Suprapubic skin (tissue), 4 donors: ENCODE results near the gene ARL5B. TPM values are rescaled to one million over a fixed set of nuclear protein-coding genes. Genes with fewer than 3 reads are reported as not detected.

Experiments used
- DNase-seq, 2 donors: peaks; one replicate each; pipeline ENCODE4 v3.0.0-alpha.2; 2019; ENCODE audit warnings: low spot score in 2 of 2
- H3K27ac ChIP-seq: fragments of 200-600 bp; sonication (generic); one replicate; pipeline ENCODE4 v1.5.1; 2019
- H3K27me3 ChIP-seq: fragments of 200-600 bp; sonication (generic); one replicate; pipeline ENCODE4 v1.5.1; 2019
- H3K36me3 ChIP-seq: fragments of 200-600 bp; sonication (generic); one replicate; pipeline ENCODE4 v1.5.1; 2019
- H3K4me1 ChIP-seq: fragments of 200-600 bp; sonication (generic); one replicate; pipeline ENCODE4 v1.5.1; 2019
- H3K4me3 ChIP-seq: fragments of 200-600 bp; sonication (generic); one replicate; pipeline ENCODE4 v1.5.1; 2019; ENCODE audit warnings: mild to moderate bottlenecking
- H3K9me3 ChIP-seq: fragments of 200-600 bp; sonication (generic); one replicate; pipeline ENCODE4 v1.5.1; 2019
- EP300 ChIP-seq: sonication (generic); formaldehyde crosslinking; IDR thresholded peaks from one replicate; pipeline ENCODE4 v1.6.1; 2017; ENCODE audit warnings: antibody characterized with exemption
- POLR2A ChIP-seq, 2 donors: fragments of 450-650 bp; IDR thresholded peaks; one replicate each; pipeline ENCODE4 v1.6.1; 2017; ENCODE audit warnings: antibody characterized with exemption in 2 of 2, mild to moderate bottlenecking in 2 of 2, moderate library complexity in 2 of 2
- POLR2AphosphoS5 ChIP-seq, 3 donors: sonication (generic); formaldehyde crosslinking; IDR thresholded peaks; one replicate each; pipeline ENCODE4 v1.6.1; 2017; ENCODE audit warnings: antibody characterized with exemption in 3 of 3
- WGBS: methylation state at CpG from one replicate; pipeline ENCODE4 v1.1.5; 2018; 5-methylcytosine and 5-hydroxymethylcytosine counted together
- total RNA-seq, 4 donors: library from RNA; depleted of rRNA; stranded (reverse); fragments of >200 nt; gene quantifications; one replicate each; pipeline ENCODE4 v1.1.0, GENCODE V29; 2016
- TF ChIP-seq, protein P1 (sequence below), 2 donors: fragments of 200-600 bp in 1 of 2; fragments of 450-650 bp in 1 of 2; sonication (generic) in 1 of 2; IDR thresholded peaks; one replicate each; pipeline ENCODE4 v1.5.1; 2016 to 2019; ENCODE audit warnings: antibody characterized with exemption in 2 of 2, mild to moderate bottlenecking in 1 of 2, moderate library complexity in 1 of 2

ARL5B gene
- total RNA-seq, 4 donors from 2014 or later = 11.8 to 17.9 (median 14.5) TPM

DNA sequence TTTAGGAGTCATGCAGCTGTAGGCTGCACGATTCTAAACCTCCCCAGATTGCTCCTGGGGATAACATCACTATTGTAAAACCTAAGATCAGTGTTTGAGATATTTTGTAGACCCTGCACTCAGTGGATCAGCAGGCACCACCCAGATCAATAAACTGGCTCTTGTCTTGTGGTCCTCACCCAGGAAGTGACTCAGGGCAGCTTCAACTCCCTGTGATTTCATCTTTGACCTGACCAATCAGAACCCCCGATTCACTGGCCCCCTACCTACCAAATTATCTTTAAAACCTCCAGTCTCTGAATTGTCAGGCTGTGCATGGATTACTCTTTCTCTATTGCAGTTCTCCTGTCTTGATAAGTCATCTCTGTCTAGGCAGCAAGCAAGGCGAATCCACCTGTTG is 25.7 kb downstream of the ARL5B start:
- TF ChIP-seq, protein P1, sequence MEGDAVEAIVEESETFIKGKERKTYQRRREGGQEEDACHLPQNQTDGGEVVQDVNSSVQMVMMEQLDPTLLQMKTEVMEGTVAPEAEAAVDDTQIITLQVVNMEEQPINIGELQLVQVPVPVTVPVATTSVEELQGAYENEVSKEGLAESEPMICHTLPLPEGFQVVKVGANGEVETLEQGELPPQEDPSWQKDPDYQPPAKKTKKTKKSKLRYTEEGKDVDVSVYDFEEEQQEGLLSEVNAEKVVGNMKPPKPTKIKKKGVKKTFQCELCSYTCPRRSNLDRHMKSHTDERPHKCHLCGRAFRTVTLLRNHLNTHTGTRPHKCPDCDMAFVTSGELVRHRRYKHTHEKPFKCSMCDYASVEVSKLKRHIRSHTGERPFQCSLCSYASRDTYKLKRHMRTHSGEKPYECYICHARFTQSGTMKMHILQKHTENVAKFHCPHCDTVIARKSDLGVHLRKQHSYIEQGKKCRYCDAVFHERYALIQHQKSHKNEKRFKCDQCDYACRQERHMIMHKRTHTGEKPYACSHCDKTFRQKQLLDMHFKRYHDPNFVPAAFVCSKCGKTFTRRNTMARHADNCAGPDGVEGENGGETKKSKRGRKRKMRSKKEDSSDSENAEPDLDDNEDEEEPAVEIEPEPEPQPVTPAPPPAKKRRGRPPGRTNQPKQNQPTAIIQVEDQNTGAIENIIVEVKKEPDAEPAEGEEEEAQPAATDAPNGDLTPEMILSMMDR (IDR thresholded peaks at IDR 0.05) = no peak
- no peak for TF ChIP-seq EP300
- TF ChIP-seq POLR2AphosphoS5 (IDR thresholded peaks at IDR 0.05) = no peak
- TF ChIP-seq POLR2A (IDR thresholded peaks at IDR 0.05) = no peak
- DNase-seq = no peak

DNA sequence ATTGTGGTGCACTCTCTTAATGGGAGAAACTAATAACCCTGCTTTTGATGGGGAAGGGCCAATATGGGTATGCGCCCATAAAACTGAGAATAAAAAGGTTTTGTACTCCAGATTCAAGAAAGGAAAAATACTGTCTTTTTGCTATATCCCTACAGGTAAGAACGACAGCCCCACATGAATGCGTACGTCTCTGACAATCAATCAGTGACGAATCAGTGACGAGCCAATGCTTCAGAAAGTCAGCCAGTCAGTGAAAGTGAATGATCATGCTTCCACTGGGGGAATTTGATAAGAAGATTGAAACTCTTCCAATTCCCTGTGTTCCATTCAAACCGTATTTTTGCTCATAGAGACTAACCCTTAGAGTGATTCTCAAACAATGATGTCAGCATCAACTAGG is 26.3 kb downstream of the ARL5B start:
- no peak for DNase-seq
- 84% methylated on average over 7 of the region's 7 CpGs for WGBS
- peaks cover 9% of the 10 kb centered on the region for H3K4me1 ChIP-seq
- H3K36me3 ChIP-seq = no peaks in the 10 kb centered on the region
- H3K4me3 ChIP-seq = no peak overlapping the region
- H3K27ac ChIP-seq = no peak overlapping the region
- TF ChIP-seq POLR2AphosphoS5 (IDR thresholded peaks at IDR 0.05) (no peak), EP300 (no peak), POLR2A (IDR thresholded peaks at IDR 0.05) (no peak)
- TF ChIP-seq, protein P1 (IDR thresholded peaks at IDR 0.05) = no peak
- no peaks in the 10 kb centered on the region for H3K27me3 ChIP-seq
- no peaks in the 10 kb centered on the region for H3K9me3 ChIP-seq

More for the DNA sequence above, 25.7 kb downstream of the ARL5B start:
- no peaks in the 10 kb centered on the region for H3K27me3 ChIP-seq
- 74% methylated on average over 3 of the region's 3 CpGs for WGBS
- H3K4me1 ChIP-seq = peaks cover 9% of the 10 kb centered on the region
- H3K9me3 ChIP-seq = no peaks in the 10 kb centered on the region
- H3K27ac ChIP-seq = no peak overlapping the region
- no peak overlapping the region for H3K4me3 ChIP-seq
- H3K36me3 ChIP-seq = no peaks in the 10 kb centered on the region

DNA sequence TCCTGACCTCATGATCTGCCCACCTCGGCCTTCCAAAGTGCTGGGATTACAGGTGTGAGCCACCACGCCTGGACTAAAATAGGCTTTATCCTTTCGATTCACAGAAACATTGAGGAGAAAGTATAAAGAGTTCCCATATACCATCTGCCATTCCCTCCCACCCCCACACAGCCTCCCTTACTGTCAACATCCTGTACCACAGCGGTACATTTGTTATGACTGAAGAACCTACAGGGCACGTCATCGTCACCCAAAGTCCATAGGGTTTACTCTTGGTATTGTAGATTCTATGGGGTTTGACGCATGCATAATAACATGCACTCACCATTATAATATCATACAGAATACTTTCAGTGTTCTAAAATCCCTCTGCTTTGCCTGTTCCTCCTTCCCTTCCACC is 28.0 kb downstream of the ARL5B start:
- no peak for DNase-seq
- H3K27me3 ChIP-seq = no peaks in the 10 kb centered on the region
- H3K36me3 ChIP-seq = no peaks in the 10 kb centered on the region
- no peaks in the 10 kb centered on the region for H3K9me3 ChIP-seq
- H3K4me1 ChIP-seq = peaks cover 6% of the 10 kb centered on the region
- H3K27ac ChIP-seq = no peak overlapping the region
- WGBS = 92% methylated on average over 7 of the region's 7 CpGs
- H3K4me3 ChIP-seq = no peak overlapping the region
- TF ChIP-seq POLR2AphosphoS5 (IDR thresholded peaks at IDR 0.05) = no peak
- TF ChIP-seq EP300 = no peak
- TF ChIP-seq POLR2A (IDR thresholded peaks at IDR 0.05) = no peak
- TF ChIP-seq, protein P1 (IDR thresholded peaks at IDR 0.05) = no peak

DNA sequence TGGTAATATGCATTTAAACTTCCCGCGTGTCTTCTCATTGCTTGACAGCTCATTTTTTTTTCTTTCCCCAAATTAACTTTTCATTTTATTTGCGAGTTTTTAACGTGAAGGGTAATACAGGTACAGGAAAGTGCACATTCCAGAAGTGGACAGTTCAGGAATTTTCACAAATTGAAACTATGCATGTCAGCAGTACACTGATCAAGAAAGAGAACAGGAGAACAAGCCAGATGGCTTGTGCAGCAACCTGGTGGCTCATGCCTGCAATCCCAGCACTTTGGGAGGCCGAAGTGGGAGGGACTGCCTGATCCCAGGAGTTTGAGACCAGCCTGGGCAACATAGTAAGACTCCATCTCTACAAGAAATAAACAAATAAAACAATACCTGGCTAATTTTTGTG is 28.5 kb downstream of the ARL5B start:
- H3K27ac ChIP-seq = no peak overlapping the region
- WGBS = 67% methylated on average over 5 of the region's 5 CpGs
- no peak for DNase-seq
- H3K4me1 ChIP-seq = peaks cover 6% of the 10 kb centered on the region
- no peak overlapping the region for H3K4me3 ChIP-seq
- H3K27me3 ChIP-seq = no peaks in the 10 kb centered on the region
- no peaks in the 10 kb centered on the region for H3K36me3 ChIP-seq
- H3K9me3 ChIP-seq = no peaks in the 10 kb centered on the region
- TF ChIP-seq, protein P1 (IDR thresholded peaks at IDR 0.05) = no peak
- TF ChIP-seq POLR2AphosphoS5 (IDR thresholded peaks at IDR 0.05) = no peak
- no peak for TF ChIP-seq POLR2A (IDR thresholded peaks at IDR 0.05)
- no peak for TF ChIP-seq EP300

DNA sequence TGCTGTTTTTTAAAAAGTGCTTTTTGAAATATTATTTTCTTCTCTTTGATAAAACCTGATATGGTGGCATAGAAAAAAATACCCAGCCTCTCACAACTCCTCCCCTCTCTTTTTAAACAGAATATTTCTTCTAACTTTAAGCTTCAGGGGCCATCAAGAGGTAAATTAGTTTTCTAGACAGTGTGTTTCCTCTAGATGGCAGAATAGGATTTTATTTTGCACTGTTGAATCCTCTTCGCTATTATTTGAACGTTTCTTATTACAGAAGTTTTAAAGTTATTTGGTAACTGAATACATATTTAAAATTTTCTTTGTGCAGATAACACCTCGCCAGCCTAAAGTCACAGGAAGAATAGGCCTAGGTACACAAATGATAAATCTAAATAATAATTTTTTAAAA is 30.3 kb downstream of the ARL5B start:
- H3K9me3 ChIP-seq = no peaks in the 10 kb centered on the region
- no peaks in the 10 kb centered on the region for H3K4me1 ChIP-seq
- no peak overlapping the region for H3K4me3 ChIP-seq
- H3K36me3 ChIP-seq = no peaks in the 10 kb centered on the region
- 13% methylated on average over 3 of the region's 3 CpGs for WGBS
- no peaks in the 10 kb centered on the region for H3K27me3 ChIP-seq
- no peak for DNase-seq
- TF ChIP-seq, protein P1 (IDR thresholded peaks at IDR 0.05) = peak in 1 of 2 donors; percentile 19
- TF ChIP-seq POLR2A (IDR thresholded peaks at IDR 0.05) = no peak
- no peak overlapping the region for H3K27ac ChIP-seq
